K562 (cell line): ENCODE measurements around the gene CD34. TPM values are rescaled to one million over a fixed set of nuclear protein-coding genes. Genes with fewer than 3 reads are reported as not detected.
A peak's percentile ranks its signal among the peaks of the same experiment; 100 is the strongest.

ENCODE experiments used
- ATAC-seq: fragments of 200-7000 bp; cut with Tn5 transposase; 3 replicates; pipeline ENCODE4 v1.9.1; 2020; ENCODE audit warnings: moderate library complexity
- BruUV-seq: library from RNA; stranded (reverse); fragments of 400-500 nt; replicated peaks from 2 replicates; lab custom pipeline; 2021; lab: Mats Ljungman, UMichigan
- CTCF ChIA-PET: fragments of 300-600 bp; formaldehyde crosslinking; extraction: SDS; loops from one replicate; lab custom pipeline; 2021; ENCODE audit warnings: low intra/inter-chr PET ratio; lab: Yijun Ruan, JAX
- POLR2A ChIA-PET: fragments of 300-600, 350-650 bp; sonication (Branson Sonifier 250); formaldehyde crosslinking; extraction: SDS; loops from one replicate; lab custom pipeline; 2021; ENCODE audit warnings: antibody characterized with exemption, inconsistent platforms; lab: Yijun Ruan, JAX
- DNase-seq, 4 experiments: peaks; one replicate each; pipeline versions ENCODE4 v3.0.0 to v3.0.0-alpha.2; 2011 to 2018; ENCODE audit warnings: low spot score in 3 of 4, mixed read lengths in 3 of 4; ENCODE audit errors: extremely low read depth in 1 of 4
- FAIRE-seq: peaks from 2 replicates; lab custom pipeline; 2011; peaks lifted over from hg19 to GRCh38; lab: Jason Lieb, UNC
- H2AFZ ChIP-seq: 2 replicates; pipeline ENCODE4 v1.6.0; 2011; ENCODE audit warnings: low read depth, low read length, control low read depth, inconsistent platforms
- H3K27ac ChIP-seq: fragments of 200-600 bp; 3 replicates; pipeline ENCODE4 v1.8.0; 2011; ENCODE audit warnings: low read depth, mild to moderate bottlenecking, control low read depth, inconsistent platforms, low read length, moderate library complexity, mixed read lengths; ENCODE audit errors: extremely low read depth
- H3K27me3 ChIP-seq, 2 experiments: fragments of 300-600 bp in 1 of 2; 2 replicates in 1 of 2; 3 replicates in 1 of 2; pipeline versions ENCODE4 v1.6.0 to v1.8.0; 2011; ENCODE audit warnings: inconsistent platforms in 2 of 2, low read length in 2 of 2, mild to moderate bottlenecking in 1 of 2, mixed read lengths in 1 of 2, moderate library complexity in 1 of 2; ENCODE audit not compliant: control insufficient read depth in 2 of 2, insufficient read depth in 2 of 2
- H3K36me3 ChIP-seq: fragments of 300-600 bp; 3 replicates; pipeline ENCODE4 v1.8.0; 2011; ENCODE audit warnings: mild to moderate bottlenecking, low read length, inconsistent platforms; ENCODE audit not compliant: control insufficient read depth, insufficient read depth
- H3K4me1 ChIP-seq, 2 experiments: fragments of 200-600 bp in 1 of 2; replicated peaks in 1 of 2; 2 replicates in 1 of 2; 3 replicates in 1 of 2; pipeline versions ENCODE4 v1.5.1 to v1.8.0; 2011; ENCODE audit warnings: inconsistent platforms in 2 of 2, low read length in 2 of 2, mild to moderate bottlenecking in 1 of 2, mixed read lengths in 1 of 2, moderate library complexity in 1 of 2; ENCODE audit not compliant: control insufficient read depth in 2 of 2, insufficient read depth in 2 of 2
- H3K4me2 ChIP-seq: 2 replicates; pipeline ENCODE4 v1.6.1; 2011; ENCODE audit warnings: low read length, control low read depth, inconsistent platforms, mixed read lengths; ENCODE audit not compliant: insufficient read depth
- H3K4me3 ChIP-seq: fragments of 200-600 bp; sonication (generic), shearing (Covaris generic); 2 replicates; pipeline ENCODE4 v1.5.1; 2016; ENCODE audit warnings: control low read depth, inconsistent platforms
- H3K79me2 ChIP-seq: fragments of 200-600 bp; 3 replicates; pipeline ENCODE4 v1.8.0; 2011; ENCODE audit warnings: low read length, inconsistent platforms; ENCODE audit not compliant: control insufficient read depth, insufficient read depth
- H3K9ac ChIP-seq, 2 experiments: 2 replicates each; pipeline versions ENCODE4 v1.6.0 to v1.6.1; 2011; ENCODE audit warnings: low read depth in 2 of 2, low read length in 2 of 2, control low read depth in 1 of 2, inconsistent platforms in 1 of 2, mild to moderate bottlenecking in 1 of 2, mixed read lengths in 1 of 2; ENCODE audit not compliant: insufficient read depth in 1 of 2
- H3K9me1 ChIP-seq: one replicate; pipeline ENCODE4 v1.6.0; 2011; ENCODE audit warnings: inconsistent platforms, mild to moderate bottlenecking, low read length, moderate library complexity; ENCODE audit not compliant: control insufficient read depth, insufficient read depth
- H3K9me3 ChIP-seq: replicated peaks from 2 replicates; pipeline ENCODE4 v1.5.1; 2011; ENCODE audit warnings: low read depth, low read length, inconsistent platforms; ENCODE audit not compliant: control insufficient read depth, insufficient read depth
- H4K20me1 ChIP-seq: replicated peaks from 2 replicates; pipeline ENCODE4 v1.6.1; 2011; ENCODE audit warnings: low read length, inconsistent platforms, mixed read lengths; ENCODE audit not compliant: control insufficient read depth, insufficient read depth
- CBX8 ChIP-seq: fragments of 200-600 bp; sonication (generic); IDR thresholded peaks from 2 replicates; pipeline ENCODE4 v1.6.1; 2012; ENCODE audit warnings: borderline replicate concordance, mixed run types, low read depth, mild to moderate bottlenecking, moderate library complexity, mixed read lengths, low read length, control low read depth, inconsistent platforms; ENCODE audit not compliant: poor library complexity, severe bottlenecking; ENCODE audit errors: extremely low read depth
- ESRRB ChIP-seq: fragments of 250-450 bp; sonication (Bioruptor Pico); IDR thresholded peaks from 2 replicates; pipeline ENCODE4 v1.5.0; 2020; ENCODE audit warnings: mild to moderate bottlenecking, moderate library complexity, borderline replicate concordance
- HMGN3 ChIP-seq: IDR thresholded peaks from 2 replicates; pipeline ENCODE4 v1.6.1; 2011; ENCODE audit warnings: borderline replicate concordance, low read depth, mild to moderate bottlenecking, mixed read lengths, low read length; ENCODE audit not compliant: insufficient read length; ENCODE audit errors: extremely low read depth
- SPI1 ChIP-seq: IDR thresholded peaks from 2 replicates; pipeline ENCODE4 v1.6.1; 2011; ENCODE audit warnings: low read depth, low read length, control low read depth, borderline replicate concordance
- ZNF780A ChIP-seq: fragments of 250-450 bp; sonication (Bioruptor Pico); IDR thresholded peaks from 2 replicates; pipeline ENCODE4 v1.5.0; 2021; ENCODE audit warnings: mild to moderate bottlenecking
- WGBS: fragments of 100-300 bp; shearing (Covaris generic); methylation state at CpG from one replicate; pipeline ENCODE4 v1.1.6; 2016; ENCODE audit warnings: low coverage, mixed read lengths; ENCODE audit not compliant: insufficient coverage; ENCODE audit errors: missing lambda C conversion rate; 5-methylcytosine and 5-hydroxymethylcytosine counted together
- in situ Hi-C: fragments of 300-500 bp; cut with MboI; formaldehyde crosslinking; loops from 4 replicates; pipeline ENCODE4 v1.15.0; 2018; ENCODE audit warnings: inconsistent platforms, mixed read lengths
- intact Hi-C: fragments of 100-400 bp; cut with micrococcal nuclease; formaldehyde crosslinking; loops from 2 replicates; pipeline ENCODE4 v1.14.2; 2022
- polyA plus RNA-seq, 8 experiments: library from polyadenylated mRNA; depleted of rRNA in 4 of 8; stranded (reverse) in 5 of 8; unstranded in 3 of 8; fragments of >200 nt; fragmentation: Nextera tagmentation in 2 of 8; fragmentation: Illumina TruSeq in 1 of 8; extraction: Ambion mirVana in 2 of 8; extraction: Trizol in 1 of 8; gene quantifications; 2 replicates each; pipeline versions ENCODE4 v1.2.1 to v1.2.3, GENCODE V29; 2011 to 2014; ENCODE audit warnings: inconsistent platforms in 1 of 8, missing spikeins in 1 of 8
- total RNA-seq, 7 experiments: library from RNA; depleted of rRNA in 6 of 7; stranded (reverse); fragments of >200 nt in 6 of 7; fragmentation: Illumina TruSeq in 2 of 7; extraction: Trizol in 2 of 7; gene quantifications; 2 replicates each; pipeline versions ENCODE4 v1.2.1 to v1.2.3, GENCODE V29; 2011 to 2021; ENCODE audit warnings: low replicate concordance in 1 of 7
- TF ChIP-seq, protein P1 (sequence below): fragments of 250-450 bp; sonication (Bioruptor Pico); IDR thresholded peaks from 2 replicates; pipeline ENCODE4 v1.4.0; 2020; ENCODE audit warnings: borderline replicate concordance

The CD34 gene
- total and polyA plus RNA-seq, 9 of the 15 experiments (the other 6 are each of a cell fraction or from before 2014, with no cell fraction given) = not detected

GRCh38 chr1:207954104-207954503 lies 43.2 kb upstream of the CD34 start:
- Histone ChIP-seq H3K4me3 (no peak overlapping the region), H3K4me1 (no peaks in the 10 kb centered on the region; a peak in 1 of 5 replicates), H3K9me1 (no peaks in the 10 kb centered on the region), H3K36me3 (no peaks in the 10 kb centered on the region), H3K79me2 (no peaks in the 10 kb centered on the region), H3K9ac (no peak overlapping the region), H3K4me2 (no peak overlapping the region), H2AFZ (no peak overlapping the region), H3K27me3 (peaks cover 11 to 16% of the 10 kb centered on the region in 2 experiments), H3K27ac (no peak overlapping the region), H3K9me3 (no peaks in the 10 kb centered on the region), H4K20me1 (no peaks in the 10 kb centered on the region)
- in situ Hi-C loops = no loop called here
- TF ChIP-seq ZNF780A (CRISPR knock-in tag) = no peak
- TF ChIP-seq, protein P1, sequence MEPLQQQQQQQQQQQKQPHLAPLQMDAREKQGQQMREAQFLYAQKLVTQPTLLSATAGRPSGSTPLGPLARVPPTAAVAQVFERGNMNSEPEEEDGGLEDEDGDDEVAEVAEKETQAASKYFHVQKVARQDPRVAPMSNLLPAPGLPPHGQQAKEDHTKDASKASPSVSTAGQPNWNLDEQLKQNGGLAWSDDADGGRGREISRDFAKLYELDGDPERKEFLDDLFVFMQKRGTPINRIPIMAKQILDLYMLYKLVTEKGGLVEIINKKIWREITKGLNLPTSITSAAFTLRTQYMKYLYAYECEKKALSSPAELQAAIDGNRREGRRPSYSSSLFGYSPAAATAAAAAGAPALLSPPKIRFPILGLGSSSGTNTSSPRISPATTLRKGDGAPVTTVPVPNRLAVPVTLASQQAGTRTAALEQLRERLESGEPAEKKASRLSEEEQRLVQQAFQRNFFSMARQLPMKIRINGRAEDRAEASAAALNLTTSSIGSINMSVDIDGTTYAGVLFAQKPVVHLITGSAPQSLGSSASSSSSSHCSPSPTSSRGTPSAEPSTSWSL (CRISPR knock-in tag) = no peak
- TF ChIP-seq HMGN3 = no peak
- no peak for TF ChIP-seq CBX8
- TF ChIP-seq ESRRB (CRISPR knock-in tag) = no peak
- TF ChIP-seq SPI1 = peak; percentile 87
- POLR2A ChIA-PET = interaction anchor here (1.2 to 1.3 kb wide), 3 partner anchors 9 to 40 kb away, joined by 4 read pairs; no protein-coding TSS in a partner anchor
- no TSS peak for BruUV-seq
- intact Hi-C loops = no loop called here
- 0% methylated on average over 1 of the region's 1 CpG for WGBS
- no peak for DNase-seq
- CTCF ChIA-PET = no interaction called here
- no peak for FAIRE-seq
- no peak for ATAC-seq
